ENCODE results near the gene SIDT2.

DNA sequence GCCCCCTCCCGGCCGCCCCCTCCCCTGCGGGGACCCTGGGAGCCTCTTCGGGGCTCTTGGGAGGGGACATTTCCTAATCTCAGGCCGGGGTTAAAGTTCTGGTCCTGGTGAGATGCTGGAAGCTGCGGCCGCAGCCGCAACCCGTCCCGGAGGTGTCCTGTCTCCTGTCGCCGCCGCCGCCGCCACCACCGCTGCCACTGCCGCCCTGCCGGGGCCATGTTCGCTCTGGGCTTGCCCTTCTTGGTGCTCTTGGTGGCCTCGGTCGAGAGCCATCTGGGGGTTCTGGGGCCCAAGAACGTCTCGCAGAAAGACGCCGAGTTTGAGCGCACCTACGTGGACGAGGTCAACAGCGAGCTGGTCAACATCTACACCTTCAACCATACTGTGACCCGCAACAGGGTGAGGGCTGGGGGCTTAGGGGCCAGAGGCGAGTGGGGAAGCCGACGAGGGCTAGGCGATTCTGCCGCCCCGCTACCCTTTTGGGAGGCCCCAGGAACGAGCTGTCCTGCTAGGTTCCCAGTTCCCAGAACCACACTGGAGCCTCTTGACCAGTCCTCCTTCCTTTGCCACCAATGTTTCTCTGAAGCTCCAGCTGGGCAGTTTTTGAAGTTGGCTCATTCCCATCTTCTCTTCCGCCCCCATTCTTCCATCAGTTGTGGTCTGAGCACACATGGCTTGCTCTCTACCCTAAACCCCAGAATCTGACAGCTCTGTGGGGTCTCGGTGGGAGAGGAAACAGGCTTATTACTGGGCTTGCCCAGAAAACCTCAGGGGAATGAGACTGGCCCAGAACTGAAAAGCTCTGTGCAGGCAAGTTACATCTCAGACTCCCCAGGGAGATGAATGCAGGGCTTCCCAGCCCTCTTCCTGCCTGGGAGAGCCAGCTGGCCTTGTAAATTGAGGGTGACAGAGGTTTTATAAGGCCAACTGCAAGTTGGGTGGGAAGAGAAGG, 781 bp downstream of the SIDT2 start:
- TF ChIP-seq, protein P1, sequence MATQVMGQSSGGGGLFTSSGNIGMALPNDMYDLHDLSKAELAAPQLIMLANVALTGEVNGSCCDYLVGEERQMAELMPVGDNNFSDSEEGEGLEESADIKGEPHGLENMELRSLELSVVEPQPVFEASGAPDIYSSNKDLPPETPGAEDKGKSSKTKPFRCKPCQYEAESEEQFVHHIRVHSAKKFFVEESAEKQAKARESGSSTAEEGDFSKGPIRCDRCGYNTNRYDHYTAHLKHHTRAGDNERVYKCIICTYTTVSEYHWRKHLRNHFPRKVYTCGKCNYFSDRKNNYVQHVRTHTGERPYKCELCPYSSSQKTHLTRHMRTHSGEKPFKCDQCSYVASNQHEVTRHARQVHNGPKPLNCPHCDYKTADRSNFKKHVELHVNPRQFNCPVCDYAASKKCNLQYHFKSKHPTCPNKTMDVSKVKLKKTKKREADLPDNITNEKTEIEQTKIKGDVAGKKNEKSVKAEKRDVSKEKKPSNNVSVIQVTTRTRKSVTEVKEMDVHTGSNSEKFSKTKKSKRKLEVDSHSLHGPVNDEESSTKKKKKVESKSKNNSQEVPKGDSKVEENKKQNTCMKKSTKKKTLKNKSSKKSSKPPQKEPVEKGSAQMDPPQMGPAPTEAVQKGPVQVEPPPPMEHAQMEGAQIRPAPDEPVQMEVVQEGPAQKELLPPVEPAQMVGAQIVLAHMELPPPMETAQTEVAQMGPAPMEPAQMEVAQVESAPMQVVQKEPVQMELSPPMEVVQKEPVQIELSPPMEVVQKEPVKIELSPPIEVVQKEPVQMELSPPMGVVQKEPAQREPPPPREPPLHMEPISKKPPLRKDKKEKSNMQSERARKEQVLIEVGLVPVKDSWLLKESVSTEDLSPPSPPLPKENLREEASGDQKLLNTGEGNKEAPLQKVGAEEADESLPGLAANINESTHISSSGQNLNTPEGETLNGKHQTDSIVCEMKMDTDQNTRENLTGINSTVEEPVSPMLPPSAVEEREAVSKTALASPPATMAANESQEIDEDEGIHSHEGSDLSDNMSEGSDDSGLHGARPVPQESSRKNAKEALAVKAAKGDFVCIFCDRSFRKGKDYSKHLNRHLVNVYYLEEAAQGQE (IDR thresholded peaks at IDR 0.05; ENCODE audit: borderline replicate concordance): no peak
- TF ChIP-seq POLR2AphosphoS5 (IDR thresholded peaks at IDR 0.05): no peak

Measured in neural cell (in vitro differentiated cells).